H1 (cell line): ENCODE measurements around the gene PBX1. TPM values are rescaled to one million over a fixed set of nuclear protein-coding genes. Genes with fewer than 3 reads are reported as not detected.

Source experiments
- CTCF ChIA-PET: fragments of 300-600 bp; sonication (Branson Sonifier 250); formaldehyde crosslinking; loops from one replicate; lab custom pipeline; 2021; ENCODE audit not compliant: partially characterized antibody; lab: Charles Lee
- POLR2A ChIA-PET: fragments of 300-600 bp; sonication (Branson Sonifier 250); formaldehyde crosslinking; loops from one replicate; lab custom pipeline; 2021; ENCODE audit warnings: inconsistent platforms; ENCODE audit not compliant: partially characterized antibody; lab: Charles Lee
- DNase-seq, 2 experiments: peaks; one replicate each; pipeline versions ENCODE4 v3.0.0 to v3.0.0-alpha.2; 2010 to 2022; ENCODE audit warnings: low spot score in 2 of 2, low read depth in 1 of 2, mixed read lengths in 1 of 2
- FAIRE-seq: peaks from 2 replicates; lab custom pipeline; 2011; peaks lifted over from hg19 to GRCh38; lab: Jason Lieb, UNC
- H2AFZ ChIP-seq: 2 replicates; pipeline ENCODE4 v1.8.1; 2012; ENCODE audit warnings: low read length, inconsistent platforms
- H2AK5ac ChIP-seq: 2 replicates; pipeline ENCODE4 v1.6.1; 2013; ENCODE audit warnings: low read depth, low read length
- H2BK120ac ChIP-seq: replicated peaks from 2 replicates; pipeline ENCODE3; 2013; ENCODE audit warnings: low read depth, low read length, inconsistent platforms
- H2BK12ac ChIP-seq: 2 replicates; pipeline ENCODE4 v1.6.1; 2013; ENCODE audit warnings: low read depth, low read length
- H2BK15ac ChIP-seq: 2 replicates; pipeline ENCODE4 v1.6.1; 2013; ENCODE audit warnings: low read length
- H2BK20ac ChIP-seq: 2 replicates; pipeline ENCODE4 v1.6.1; 2013; ENCODE audit warnings: low read length
- H2BK5ac ChIP-seq: 2 replicates; pipeline ENCODE4 v1.6.1; 2013; ENCODE audit warnings: low read depth, low read length
- H3K14ac ChIP-seq: 2 replicates; pipeline ENCODE4 v1.6.1; 2013; ENCODE audit warnings: inconsistent platforms; ENCODE audit not compliant: insufficient read length
- H3K18ac ChIP-seq: 2 replicates; pipeline ENCODE4 v1.6.1; 2013; ENCODE audit warnings: low read length; ENCODE audit errors: extremely low read depth
- H3K23ac ChIP-seq: 2 replicates; pipeline ENCODE4 v1.6.1; 2013; ENCODE audit warnings: inconsistent platforms; ENCODE audit not compliant: insufficient read length
- H3K23me2 ChIP-seq: 2 replicates; pipeline ENCODE4 v1.6.1; 2013; ENCODE audit warnings: low read depth, low read length
- H3K27ac ChIP-seq: 2 replicates; pipeline ENCODE4 v1.6.1; 2011; ENCODE audit warnings: low read depth, low read length, inconsistent platforms
- H3K27me3 ChIP-seq, 4 experiments: replicated peaks in 1 of 4; 1 replicate in 1 of 4; 2 replicates in 3 of 4; pipeline versions ENCODE4 v1.6.1 to v1.8.1; 2011 to 2013; ENCODE audit warnings: low read length in 3 of 4, mild to moderate bottlenecking in 3 of 4, inconsistent platforms in 2 of 4, mixed read lengths in 2 of 4, moderate library complexity in 1 of 4; ENCODE audit not compliant: control insufficient read depth in 3 of 4, insufficient read depth in 3 of 4; ENCODE audit errors: extremely low read depth in 1 of 4
- H3K36me3 ChIP-seq, 4 experiments: 2 replicates each; pipeline versions ENCODE4 v1.6.1 to v1.8.1; 2011 to 2013; ENCODE audit warnings: mild to moderate bottlenecking in 4 of 4, low read length in 3 of 4, moderate library complexity in 2 of 4, control low read depth in 1 of 4, inconsistent platforms in 1 of 4; ENCODE audit not compliant: insufficient read depth in 4 of 4, control insufficient read depth in 2 of 4
- H3K4ac ChIP-seq: replicated peaks from 2 replicates; pipeline ENCODE3; 2013; ENCODE audit warnings: low read length, low read depth, mixed read lengths, inconsistent platforms; ENCODE audit not compliant: insufficient read length
- H3K4me1 ChIP-seq, 4 experiments: replicated peaks in 1 of 4; 1 replicate in 1 of 4; 2 replicates in 3 of 4; pipeline versions ENCODE4 v1.6.1 to v1.8.1; 2011 to 2013; ENCODE audit warnings: low read length in 3 of 4, inconsistent platforms in 2 of 4, mixed read lengths in 1 of 4; ENCODE audit not compliant: insufficient read depth in 4 of 4, control insufficient read depth in 3 of 4
- H3K4me2 ChIP-seq, 2 experiments: 2 replicates each; pipeline versions ENCODE4 v1.6.1 to v1.8.1; 2011 to 2013; ENCODE audit warnings: low read depth in 2 of 2, low read length in 2 of 2, control low read depth in 1 of 2, inconsistent platforms in 1 of 2, mild to moderate bottlenecking in 1 of 2; ENCODE audit not compliant: insufficient read depth in 1 of 2
- H3K4me3 ChIP-seq, 4 experiments: fragments of 200-600, 300-600 bp in 1 of 4; sonication (generic), shearing (Covaris generic), sonication (Bioruptor Twin) in 1 of 4; 2 replicates each; pipeline versions ENCODE4 v1.5.1 to v1.8.1; 2011 to 2016; ENCODE audit warnings: low read length in 4 of 4, low read depth in 3 of 4, control low read depth in 2 of 4, inconsistent platforms in 2 of 4, mild to moderate bottlenecking in 2 of 4, mixed read lengths in 1 of 4, moderate library complexity in 1 of 4; ENCODE audit not compliant: insufficient read depth in 2 of 4; ENCODE audit errors: extremely low read depth in 1 of 4
- H3K56ac ChIP-seq: replicated peaks from 2 replicates; pipeline ENCODE3; 2013; ENCODE audit warnings: low read depth, mild to moderate bottlenecking, mixed read lengths, low read length, inconsistent platforms; ENCODE audit not compliant: insufficient read length
- H3K79me1 ChIP-seq: 2 replicates; pipeline ENCODE4 v1.6.1; 2013; ENCODE audit warnings: low read depth, low read length, control low read depth
- H3K79me2 ChIP-seq, 2 experiments: 2 replicates each; pipeline versions ENCODE4 v1.6.1 to v1.8.1; 2012 to 2013; ENCODE audit warnings: low read length in 2 of 2, mild to moderate bottlenecking in 2 of 2, inconsistent platforms in 1 of 2; ENCODE audit not compliant: insufficient read depth in 2 of 2, control insufficient read depth in 1 of 2
- H3K9ac ChIP-seq, 4 experiments: replicated peaks in 1 of 4; 1 replicate in 1 of 4; 2 replicates in 3 of 4; pipeline versions ENCODE4 v1.6.1 to v1.8.1; 2011 to 2013; ENCODE audit warnings: low read depth in 3 of 4, low read length in 3 of 4, control low read depth in 2 of 4, mild to moderate bottlenecking in 2 of 4, moderate library complexity in 2 of 4, inconsistent platforms in 1 of 4; ENCODE audit errors: extremely low read depth in 1 of 4
- H3K9me3 ChIP-seq, 2 experiments: 2 replicates each; pipeline versions ENCODE4 v1.6.1 to v1.8.1; 2012 to 2013; ENCODE audit warnings: mild to moderate bottlenecking in 2 of 2, moderate library complexity in 2 of 2, control low read depth in 1 of 2, inconsistent platforms in 1 of 2, low read depth in 1 of 2, low read length in 1 of 2, mixed read lengths in 1 of 2; ENCODE audit not compliant: insufficient read depth in 2 of 2
- H4K20me1 ChIP-seq, 2 experiments: replicated peaks in 1 of 2; 2 replicates each; pipeline versions ENCODE3 to v1.8.1; 2011 to 2013; ENCODE audit warnings: inconsistent platforms in 2 of 2, low read length in 2 of 2, mild to moderate bottlenecking in 1 of 2; ENCODE audit not compliant: insufficient read depth in 2 of 2, control insufficient read depth in 1 of 2
- H4K5ac ChIP-seq: 2 replicates; pipeline ENCODE4 v1.6.1; 2013; ENCODE audit warnings: low read length, low read depth, mixed read lengths, inconsistent platforms; ENCODE audit not compliant: insufficient read length
- H4K8ac ChIP-seq: 2 replicates; pipeline ENCODE4 v1.8.0; 2013; ENCODE audit warnings: mild to moderate bottlenecking, moderate library complexity, low read length, inconsistent platforms; ENCODE audit not compliant: insufficient read depth; ENCODE audit errors: extremely low read depth
- H4K91ac ChIP-seq: replicated peaks from 2 replicates; pipeline ENCODE3; 2013; ENCODE audit warnings: low read length, mixed read lengths, inconsistent platforms; ENCODE audit not compliant: insufficient read length
- NANOG ChIP-seq: IDR thresholded peaks from 2 replicates; pipeline ENCODE4 v1.6.1; 2011; ENCODE audit warnings: low read length, low read depth, mild to moderate bottlenecking, inconsistent platforms; ENCODE audit not compliant: insufficient read depth, poor library complexity, severe bottlenecking
- POU5F1 ChIP-seq: IDR thresholded peaks from 2 replicates; pipeline ENCODE4 v1.6.1; 2011; ENCODE audit warnings: low read depth, mild to moderate bottlenecking, low read length, moderate library complexity
- WGBS, 2 experiments: shearing (Covaris generic) in 1 of 2; methylation state at CpG; one replicate each; pipeline versions ENCODE4 v1.1.6 to v1.1.7; 2013 to 2015; ENCODE audit warnings: low lambda C conversion rate in 2 of 2, mixed read lengths in 2 of 2, inconsistent platforms in 1 of 2, low coverage in 1 of 2, missing lambda C conversion rate in 1 of 2; ENCODE audit not compliant: insufficient replicate concordance in 2 of 2, insufficient coverage in 1 of 2, insufficient read length in 1 of 2; ENCODE audit errors: extremely low coverage in 1 of 2, missing lambda C conversion rate in 1 of 2; 5-methylcytosine and 5-hydroxymethylcytosine counted together
- polyA plus RNA-seq, 7 experiments: library from polyadenylated mRNA; depleted of rRNA in 3 of 7; stranded (reverse) in 5 of 7; unstranded in 2 of 7; fragments of >200 nt in 5 of 7; fragments of 200-250 nt in 2 of 7; gene quantifications; 1 replicate in 5 of 7; 2 replicates in 1 of 7; 4 replicates in 1 of 7; pipeline versions ENCODE4 v1.2.1 to v1.2.3, GENCODE V29; 2011 to 2013; ENCODE audit warnings: missing spikeins in 2 of 7, mixed read lengths in 2 of 7
- total RNA-seq: library from RNA; stranded (reverse); fragmentation: NEBNext Ultra II Directional; extraction: Animal tissue kit (Norgen Biotek cat#: 25700); gene quantifications from 2 replicates; pipeline ENCODE4 v1.2.1, GENCODE V29; 2021
- TF ChIP-seq, protein P1 (sequence below): IDR thresholded peaks from 2 replicates; pipeline ENCODE4 v1.6.1; 2011; ENCODE audit warnings: low read depth, mild to moderate bottlenecking, low read length; ENCODE audit not compliant: insufficient read depth

PBX1 gene
- total and polyA plus RNA-seq, 2 of the 8 experiments (the other 6 are each of a cell fraction or from before 2014, with no cell fraction given): 87.4 to 124 TPM

DNA sequence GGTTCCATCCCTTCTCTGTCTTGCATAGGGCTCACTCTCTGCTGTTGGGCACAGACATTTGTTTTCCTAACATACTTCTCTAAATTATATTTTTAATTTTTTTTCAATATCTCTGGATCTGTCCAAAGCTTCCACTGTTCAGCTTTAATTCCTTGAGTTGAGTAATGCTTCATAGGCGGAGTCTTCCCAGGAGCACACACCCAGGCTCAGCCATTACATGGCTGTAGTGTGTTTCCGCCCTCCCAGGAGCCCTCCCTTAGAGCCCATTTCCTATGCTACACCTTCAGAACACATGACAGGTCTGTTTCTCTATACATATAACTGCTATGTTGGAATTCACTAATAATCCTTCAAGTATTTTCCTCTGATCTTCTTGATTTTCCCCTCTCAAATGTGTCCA is 297.4 kb downstream of the PBX1 start:
- H3K36me3 ChIP-seq: no peaks in the 10 kb centered on the region; a peak in 1 of 8 replicates
- no peak overlapping the region for H2BK12ac ChIP-seq
- no peak overlapping the region for H2AK5ac ChIP-seq
- CTCF ChIA-PET: no interaction called here
- H2BK5ac ChIP-seq: no peak overlapping the region
- POLR2A ChIA-PET: no interaction called here
- H3K4me2 ChIP-seq: no peak overlapping the region
- H3K4me3 ChIP-seq: no peak overlapping the region
- H3K56ac ChIP-seq: no peak overlapping the region
- no peaks in the 10 kb centered on the region for H3K79me1 ChIP-seq
- no peak overlapping the region for H2BK15ac ChIP-seq
- no peaks in the 10 kb centered on the region for H3K79me2 ChIP-seq
- no peaks in the 10 kb centered on the region; a peak in 1 of 7 replicates for H3K27me3 ChIP-seq
- no peak overlapping the region for H3K27ac ChIP-seq
- H2BK120ac ChIP-seq: no peak overlapping the region
- H3K14ac ChIP-seq: no peak overlapping the region
- no peak overlapping the region for H4K5ac ChIP-seq
- no peak overlapping the region for H3K23ac ChIP-seq
- no peaks in the 10 kb centered on the region for H4K20me1 ChIP-seq
- TF ChIP-seq, protein P1, sequence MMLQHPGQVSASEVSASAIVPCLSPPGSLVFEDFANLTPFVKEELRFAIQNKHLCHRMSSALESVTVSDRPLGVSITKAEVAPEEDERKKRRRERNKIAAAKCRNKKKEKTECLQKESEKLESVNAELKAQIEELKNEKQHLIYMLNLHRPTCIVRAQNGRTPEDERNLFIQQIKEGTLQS: no peak
- no peak for TF ChIP-seq POU5F1
- TF ChIP-seq NANOG: no peak
- no peak overlapping the region for H4K91ac ChIP-seq
- H3K23me2 ChIP-seq: no peaks in the 10 kb centered on the region
- H2BK20ac ChIP-seq: no peak overlapping the region
- H4K8ac ChIP-seq: no peak overlapping the region
- H2AFZ ChIP-seq: no peak overlapping the region
- peaks cover 0 to 4% (median 0%) of the 10 kb centered on the region in 4 experiments; a peak in 1 of 7 replicates for H3K4me1 ChIP-seq
- no peak overlapping the region for H3K18ac ChIP-seq
- H3K9me3 ChIP-seq: no peaks in the 10 kb centered on the region
- WGBS, 2 experiments: 96% methylated on average over 2 of the region's 2 CpGs; no CpG with 5 or more reads in 1 of the 2 experiments
- no peak overlapping the region for H3K4ac ChIP-seq
- DNase-seq: no peak
- no peak for FAIRE-seq
- H3K9ac ChIP-seq: no peak overlapping the region
